ENCODE results near the gene SLF1.
A peak's percentile ranks its signal among the peaks of the same experiment; 100 is the strongest.

The SLF1 gene

GRCh38 chr5:94746731-94747124 is 128.3 kb downstream of the SLF1 start:
- no peaks in the 10 kb centered on the region for H3K36me3 ChIP-seq (ENCODE audit: insufficient read depth, low read length)
- no peaks in the 10 kb centered on the region for H3K79me2 ChIP-seq (ENCODE audit: control insufficient read depth, insufficient read depth, low read length, unreplicated experiment)
- peak overlapping the region; percentile 86 for H3K27ac ChIP-seq (ENCODE audit: low read depth, low read length)
- H2AFZ ChIP-seq (ENCODE audit: low read length, unreplicated experiment): no peak overlapping the region
- peaks cover 23% of the 10 kb centered on the region for H3K4me1 ChIP-seq (ENCODE audit: control insufficient read depth, insufficient read depth, low read length, unreplicated experiment)
- no peaks in the 10 kb centered on the region for H3K27me3 ChIP-seq (ENCODE audit: insufficient read depth, low read length)
- peak overlapping the region; percentile 22; the same call in 1 of the 2 replicates for H3K4me3 ChIP-seq (ENCODE audit: low read depth, low read length)
